Esophagus squamous epithelium (tissue), 4 donors: ENCODE data around the gene POC5.

Source experiments
- CTCF ChIP-seq, 6 experiments: fragments of 450-650 bp in 4 of 6; fragments of 200-600 bp in 2 of 6; sonication (generic) in 2 of 6; IDR thresholded peaks; one replicate each; pipeline ENCODE4 v1.5.1; 2016 to 2019; ENCODE audit warnings: antibody characterized with exemption in 6 of 6, mild to moderate bottlenecking in 4 of 6, moderate library complexity in 4 of 6
- POLR2A ChIP-seq, 4 donors: fragments of 450-650 bp; IDR thresholded peaks; one replicate each; pipeline ENCODE4 v1.6.1; 2017; ENCODE audit warnings: antibody characterized with exemption in 4 of 4, mild to moderate bottlenecking in 4 of 4, moderate library complexity in 3 of 4

- TF ChIP-seq CTCF (IDR thresholded peaks at IDR 0.05) (no peak), POLR2A (IDR thresholded peaks at IDR 0.05) (no peak)
Observed at GRCh38 chr5:75758116-75758515, 40.9 kb upstream of the POC5 start.
